ENCODE results near the gene ITPKC.
A peak's percentile ranks its signal among the peaks of the same experiment; 100 is the strongest.

Gene ITPKC

GRCh38 chr19:40690693-40691420, 26.1 kb upstream of the ITPKC start:
- peak; percentile 96 for DNase-seq

GRCh38 chr19:40691421-40692211, 25.3 kb upstream of the ITPKC start:
- DNase-seq, result no peak

- DNase-seq, result no peak
Observed at GRCh38 chr19:40692212-40692551, 24.7 kb upstream of the ITPKC start.

GRCh38 chr19:40693150-40693788, 23.6 kb upstream of the ITPKC start:
- DNase-seq, result no peak

GRCh38 chr19:40693896-40694295, 23.0 kb upstream of the ITPKC start:
- no peak for DNase-seq

- no peak for DNase-seq
Observed at GRCh38 chr19:40695881-40696280, 21.0 kb upstream of the ITPKC start.

GRCh38 chr19:40697007-40697406, 19.9 kb upstream of the ITPKC start:
- DNase-seq, result no peak

- no peak for DNase-seq
Observed at GRCh38 chr19:40700083-40700482, 16.8 kb upstream of the ITPKC start.

GRCh38 chr19:40701758-40702157, 15.2 kb upstream of the ITPKC start:
- no peak for DNase-seq

GRCh38 chr19:40702337-40703012, 14.4 kb upstream of the ITPKC start:
- DNase-seq, result no peak

GRCh38 chr19:40703029-40703755, 13.7 kb upstream of the ITPKC start:
- no peak for DNase-seq

GRCh38 chr19:40704491-40705361, 12.2 kb upstream of the ITPKC start:
- peak; percentile 17 for DNase-seq

- peak; percentile 80 for DNase-seq
Observed at GRCh38 chr19:40705362-40705651, 11.6 kb upstream of the ITPKC start.

- no peak for DNase-seq
Observed at GRCh38 chr19:40705950-40706619, 10.8 kb upstream of the ITPKC start.

- DNase-seq, result no peak
Observed at GRCh38 chr19:40707615-40708014, 9.3 kb upstream of the ITPKC start.

GRCh38 chr19:40709817-40710216, 7.1 kb upstream of the ITPKC start:
- DNase-seq, result no peak

- DNase-seq, result no peak
Observed at GRCh38 chr19:40713939-40714338, 3.0 kb upstream of the ITPKC start.

GRCh38 chr19:40714441-40715299, 2.2 kb upstream of the ITPKC start:
- DNase-seq, result peak; percentile 98

GRCh38 chr19:40716031-40716481, 856 bp upstream of the ITPKC start:
- DNase-seq, result no peak

- DNase-seq, result no peak
Observed at GRCh38 chr19:40717325-40717879, 490 bp downstream of the ITPKC start.
